ENCODE data around the gene SWAP70.
"Not testable (repeated sequence)": the region's sequence is repeated elsewhere in the genome, so short reads cannot be mapped to it uniquely, and the experiment has no call there.

The SWAP70 gene

GRCh38 chr11:9739123-9739900 is 75.4 kb downstream of the SWAP70 start:
- DNase-seq (ENCODE audit: insufficient read length, low spot score) (no peak), FAIRE-seq (no peak)
- TF ChIP-seq CTCF (IDR thresholded peaks at IDR 0.05; ENCODE audit: insufficient read depth, missing control alignments), result no peak

- no peak for TF ChIP-seq CTCF (IDR thresholded peaks at IDR 0.05; ENCODE audit: insufficient read depth, missing control alignments)
- DNase-seq (ENCODE audit: insufficient read length, low spot score), result no peak
- FAIRE-seq, result no peak
Measured at GRCh38 chr11:9740202-9740883, 76.5 kb downstream of the SWAP70 start.

- TF ChIP-seq CTCF (IDR thresholded peaks at IDR 0.05; ENCODE audit: insufficient read depth, missing control alignments), result no peak
- DNase-seq (ENCODE audit: insufficient read length, low spot score) (no peak), FAIRE-seq (no peak)
Measured at GRCh38 chr11:9741260-9741659, 77.4 kb downstream of the SWAP70 start.

- not testable (repeated sequence) for DNase-seq (ENCODE audit: insufficient read length, low spot score); FAIRE-seq
Measured at GRCh38 chr11:9743512-9743911, 79.6 kb downstream of the SWAP70 start.

- no peak for FAIRE-seq
- no peak for DNase-seq (ENCODE audit: insufficient read length, low spot score)
- no peak for TF ChIP-seq CTCF (IDR thresholded peaks at IDR 0.05; ENCODE audit: insufficient read depth, missing control alignments)
Measured at GRCh38 chr11:9745411-9746211, 81.7 kb downstream of the SWAP70 start.

- FAIRE-seq, result no peak
- TF ChIP-seq CTCF (IDR thresholded peaks at IDR 0.05; ENCODE audit: insufficient read depth, missing control alignments), result no peak
Measured at GRCh38 chr11:9747229-9747628, 83.4 kb downstream of the SWAP70 start.

GRCh38 chr11:9747828-9748227 is 84.0 kb downstream of the SWAP70 start:
- TF ChIP-seq CTCF (IDR thresholded peaks at IDR 0.05; ENCODE audit: insufficient read depth, missing control alignments), result no peak
- FAIRE-seq, result no peak
- no peak for DNase-seq (ENCODE audit: insufficient read length, low spot score)

More at GRCh38 chr11:9747229-9747628, 83.4 kb downstream of the SWAP70 start:
- no peak for DNase-seq (ENCODE audit: insufficient read length, low spot score)
